Right lobe of liver (tissue), 6 donors: ENCODE data around the gene COL5A1. TPM values are rescaled to one million over a fixed set of nuclear protein-coding genes. Genes with fewer than 3 reads are reported as not detected.

Experiments used
- ATAC-seq, 4 donors: fragments of 200-7000 bp; cut with Tn5 transposase; one replicate each; pipeline ENCODE4 v1.9.1; 2020; ENCODE audit warnings: mild to moderate bottlenecking in 4 of 4, moderate library complexity in 4 of 4
- DNase-seq, 3 donors: peaks; one replicate each; pipeline ENCODE4 v3.0.0-alpha.2; 2020
- H3K27ac ChIP-seq, 3 donors: fragments of 200-600 bp; one replicate each; pipeline ENCODE4 v1.8.0; 2022
- H3K27me3 ChIP-seq, 2 donors: fragments of 200-600 bp; one replicate each; pipeline ENCODE4 v1.8.0; 2022
- H3K36me3 ChIP-seq, 4 donors: fragments of 200-600 bp; sonication (generic) in 1 of 4; one replicate each; pipeline versions ENCODE4 v1.5.1 to v1.8.0; 2017 to 2022; ENCODE audit warnings: control low read depth in 1 of 4
- H3K4me1 ChIP-seq, 4 donors: fragments of 200-600 bp; sonication (generic) in 1 of 4; one replicate each; pipeline versions ENCODE4 v1.5.1 to v1.8.0; 2017 to 2022; ENCODE audit warnings: control low read depth in 1 of 4
- H3K4me3 ChIP-seq, 3 donors: fragments of 200-600 bp; one replicate each; pipeline ENCODE4 v1.8.0; 2022
- H3K9me3 ChIP-seq, 4 donors: fragments of 200-600 bp; sonication (generic) in 1 of 4; one replicate each; pipeline versions ENCODE4 v1.5.1 to v1.8.0; 2017 to 2022; ENCODE audit warnings: control low read depth in 1 of 4
- CTCF ChIP-seq, 4 donors: fragments of 200-600 bp in 3 of 4; fragments of 450-650 bp in 1 of 4; IDR thresholded peaks; one replicate each; pipeline versions ENCODE4 v1.5.1 to v1.8.0; 2016 to 2022; ENCODE audit warnings: antibody characterized with exemption in 4 of 4, mild to moderate bottlenecking in 2 of 4
- POLR2A ChIP-seq: fragments of 450-650 bp; IDR thresholded peaks from one replicate; pipeline ENCODE4 v1.6.1; 2017; ENCODE audit warnings: antibody characterized with exemption, mild to moderate bottlenecking
- WGBS: methylation state at CpG from one replicate; pipeline ENCODE4 v1.1.6; 2018; ENCODE audit warnings: low coverage, low lambda C conversion rate; ENCODE audit not compliant: insufficient coverage; ENCODE audit errors: missing lambda C conversion rate; 5-methylcytosine and 5-hydroxymethylcytosine counted together
- intact Hi-C, 2 donors: fragments of 100-400 bp; cut with DNase I; formaldehyde crosslinking; loops; one replicate each; pipeline versions ENCODE4 v1.11.2 to v1.14.1; 2022
- total RNA-seq, 6 experiments: library from RNA; depleted of rRNA in 2 of 6; stranded (reverse); fragments of >200 nt in 2 of 6; fragmentation: NEBNext Ultra II Directional in 3 of 6; extraction: Animal tissue kit (Norgen Biotek cat#: 25700) in 3 of 6; gene quantifications; one replicate each; pipeline versions ENCODE4 v1.1.0 to v1.2.4, GENCODE V29; 2016 to 2023
- donor health status: DM: no; HTN: yes; CAD: no.
- donor health status: DM: no; HTN: no; CAD: no.
- donor health status: DM: no; HTN: no; CAD: no.
- donor health status: DM: no; HTN: yes; CAD: no.
- donor health status: DM: no; HTN: yes; CAD: no.

Gene COL5A1
- total RNA-seq, 6 experiments from 2014 or later = 1.5 to 17.0 (median 7.7) TPM

- Histone ChIP-seq H3K27me3 (no peaks in the 10 kb centered on the region), H3K9me3 (no peaks in the 10 kb centered on the region), H3K36me3 (no peaks in the 10 kb centered on the region), H3K4me3 (no peak overlapping the region), H3K4me1 (no peaks in the 10 kb centered on the region), H3K27ac (no peak overlapping the region)
- intact Hi-C loops = no loop called here
- TF ChIP-seq CTCF (IDR thresholded peaks at IDR 0.05) (no peak), POLR2A (no peak)
- ATAC-seq = no peak
- WGBS = 73% methylated on average over 18 of the region's 34 CpGs
- DNase-seq = no peak
Measured at GRCh38 chr9:134838651-134839454, 197.2 kb downstream of the COL5A1 start.

- no peak for DNase-seq
- intact Hi-C loops = loop anchor here in 1 of 2 donors (2.0 kb wide), 1 partner anchor 51 kb away; no protein-coding TSS in a partner anchor
- Histone ChIP-seq H3K27me3 (no peaks in the 10 kb centered on the region), H3K27ac (no peak overlapping the region), H3K4me1 (no peaks in the 10 kb centered on the region), H3K36me3 (no peaks in the 10 kb centered on the region), H3K4me3 (no peak overlapping the region), H3K9me3 (no peaks in the 10 kb centered on the region)
- TF ChIP-seq POLR2A (no peak), CTCF (IDR thresholded peaks at IDR 0.05) (no peak)
- WGBS = no CpG with 5 or more reads among the region's 21 CpGs
- ATAC-seq = no peak
Measured at GRCh38 chr9:134839455-134840125, 198.0 kb downstream of the COL5A1 start.

GRCh38 chr9:134840511-134840910, 198.9 kb downstream of the COL5A1 start:
- WGBS = 73% methylated on average over 2 of the region's 12 CpGs
- no peak overlapping the region for H3K4me3 ChIP-seq
- H3K36me3 ChIP-seq = no peaks in the 10 kb centered on the region
- TF ChIP-seq POLR2A (no peak), CTCF (IDR thresholded peaks at IDR 0.05) (no peak)
- H3K4me1 ChIP-seq = no peaks in the 10 kb centered on the region
- intact Hi-C loops = loop anchor here in 1 of 2 donors (2.0 kb wide), 1 partner anchor 52 kb away; no protein-coding TSS in a partner anchor
- H3K27me3 ChIP-seq = no peaks in the 10 kb centered on the region
- no peak for DNase-seq
- H3K9me3 ChIP-seq = no peaks in the 10 kb centered on the region
- ATAC-seq = no peak
- H3K27ac ChIP-seq = no peak overlapping the region

- intact Hi-C loops = loop anchor here in 1 of 2 donors (2.0 kb wide), 1 partner anchor 53 kb away; no protein-coding TSS in a partner anchor
- TF ChIP-seq POLR2A (no peak), CTCF (IDR thresholded peaks at IDR 0.05) (no peak)
- no peak for ATAC-seq
- Histone ChIP-seq H3K27me3 (no peaks in the 10 kb centered on the region), H3K9me3 (no peaks in the 10 kb centered on the region), H3K36me3 (no peaks in the 10 kb centered on the region), H3K4me1 (no peaks in the 10 kb centered on the region), H3K4me3 (no peak overlapping the region), H3K27ac (no peak overlapping the region)
- DNase-seq = peak in 1 of 3 donors; percentile 31
- 82% methylated on average over 6 of the region's 15 CpGs for WGBS
Measured at GRCh38 chr9:134841180-134841904, 199.7 kb downstream of the COL5A1 start.
